Measurements from ENCODE around the gene PRAMEF5. TPM values are rescaled to one million over a fixed set of nuclear protein-coding genes. Genes with fewer than 3 reads are reported as not detected.
"Not testable (repeated sequence)": the region's sequence is repeated elsewhere in the genome, so short reads cannot be mapped to it uniquely, and the experiment has no call there.

PRAMEF5 gene
- total and polyA plus RNA-seq, 5 donors = not detected

GRCh38 chr1:13279617-13280016, 25.6 kb downstream of the PRAMEF5 start:
- intact Hi-C loops (cut with DNase I) = not testable (repeated sequence)
- WGBS = 64% methylated on average over 3 of the region's 3 CpGs

GRCh38 chr1:13285037-13285436, 31.0 kb downstream of the PRAMEF5 start, which contains the start of gene PRAMEF8:
TSS of gene PRAMEF8 (minus strand) at chr1:13285137. CDS start at chr1:13284091, 1,046 bp downstream.
- H3K4me1 ChIP-seq (ENCODE audit: control insufficient read depth, insufficient read depth, low read length); H3K27me3 ChIP-seq (ENCODE audit: control insufficient read depth, insufficient read depth); intact Hi-C loops (cut with DNase I); H3K4me3 ChIP-seq (ENCODE audit: low read length); ATAC-seq; H3K27ac ChIP-seq (ENCODE audit: low read length); DNase-seq; H3K9me3 ChIP-seq (ENCODE audit: control insufficient read depth, low read length): not testable (repeated sequence)
- WGBS = no CpG with 5 or more reads among the region's 1 CpG

More at GRCh38 chr1:13279617-13280016, 25.6 kb downstream of the PRAMEF5 start:
- H3K27me3 ChIP-seq (ENCODE audit: control insufficient read depth, insufficient read depth); ATAC-seq; H3K9me3 ChIP-seq (ENCODE audit: control insufficient read depth, low read length); H3K4me1 ChIP-seq (ENCODE audit: control insufficient read depth, insufficient read depth, low read length); H3K4me3 ChIP-seq (ENCODE audit: low read length); DNase-seq; H3K27ac ChIP-seq (ENCODE audit: low read length): not testable (repeated sequence)

GRCh38 chr1:13289030-13289429, 35.0 kb downstream of the PRAMEF5 start:
- intact Hi-C loops (cut with DNase I); ATAC-seq; H3K9me3 ChIP-seq (ENCODE audit: control insufficient read depth, low read length); DNase-seq; H3K27ac ChIP-seq (ENCODE audit: low read length); H3K4me1 ChIP-seq (ENCODE audit: control insufficient read depth, insufficient read depth, low read length); H3K27me3 ChIP-seq (ENCODE audit: control insufficient read depth, insufficient read depth); H3K4me3 ChIP-seq (ENCODE audit: low read length): not testable (repeated sequence)
- 76% methylated on average over 1 of the region's 3 CpGs for WGBS

GRCh38 chr1:13297216-13297931, 43.4 kb downstream of the PRAMEF5 start:
- intact Hi-C loops (cut with DNase I); ATAC-seq: not testable (repeated sequence)

GRCh38 chr1:13298699-13299098, 44.7 kb downstream of the PRAMEF5 start:
- H3K4me3 ChIP-seq (ENCODE audit: low read length); H3K4me1 ChIP-seq (ENCODE audit: control insufficient read depth, insufficient read depth, low read length); H3K27ac ChIP-seq (ENCODE audit: low read length); H3K27me3 ChIP-seq (ENCODE audit: control insufficient read depth, insufficient read depth); ATAC-seq; intact Hi-C loops (cut with DNase I); H3K9me3 ChIP-seq (ENCODE audit: control insufficient read depth, low read length): not testable (repeated sequence)
- peak in 1 of 3 donors; percentile 23 for DNase-seq
- WGBS = 86% methylated on average over 3 of the region's 27 CpGs

More at GRCh38 chr1:13297216-13297931, 43.4 kb downstream of the PRAMEF5 start:
- not testable (repeated sequence) for H3K27ac ChIP-seq (ENCODE audit: low read length); H3K27me3 ChIP-seq (ENCODE audit: control insufficient read depth, insufficient read depth); H3K4me3 ChIP-seq (ENCODE audit: low read length); H3K9me3 ChIP-seq (ENCODE audit: control insufficient read depth, low read length); H3K4me1 ChIP-seq (ENCODE audit: control insufficient read depth, insufficient read depth, low read length); DNase-seq
- 90% methylated on average over 2 of the region's 5 CpGs for WGBS

GRCh38 chr1:13302197-13302596, 48.2 kb downstream of the PRAMEF5 start:
- H3K4me3 ChIP-seq (ENCODE audit: low read length); H3K9me3 ChIP-seq (ENCODE audit: control insufficient read depth, low read length); intact Hi-C loops (cut with DNase I); ATAC-seq; H3K27me3 ChIP-seq (ENCODE audit: control insufficient read depth, insufficient read depth); DNase-seq; H3K4me1 ChIP-seq (ENCODE audit: control insufficient read depth, insufficient read depth, low read length); H3K27ac ChIP-seq (ENCODE audit: low read length): not testable (repeated sequence)

- H3K4me3 ChIP-seq (ENCODE audit: low read length); ATAC-seq; H3K27ac ChIP-seq (ENCODE audit: low read length); H3K4me1 ChIP-seq (ENCODE audit: control insufficient read depth, insufficient read depth, low read length); H3K27me3 ChIP-seq (ENCODE audit: control insufficient read depth, insufficient read depth); DNase-seq; H3K9me3 ChIP-seq (ENCODE audit: control insufficient read depth, low read length); intact Hi-C loops (cut with DNase I): not testable (repeated sequence)
- no CpG with 5 or more reads among the region's 1 CpG for WGBS
Observed at GRCh38 chr1:13303239-13303638, 49.2 kb downstream of the PRAMEF5 start, which contains the start of gene PRAMEF33. TSS of gene PRAMEF33 (plus strand) at chr1:13303539. CDS start at chr1:13305955, 2,416 bp downstream.

Other genes starting within 250 kb of the PRAMEF5 start
- gene PRAMEF27, start 197.6 kb upstream of the PRAMEF5 start, total RNA-seq = not detected
- gene PRAMEF27, start 197.6 kb upstream of the PRAMEF5 start, polyA plus RNA-seq = not detected
- gene HNRNPCL3, start 193.4 kb upstream of the PRAMEF5 start, total RNA-seq = not detected
- not detected for gene HNRNPCL3, start 193.4 kb upstream of the PRAMEF5 start, polyA plus RNA-seq
- not detected for gene PRAMEF25, start 183.4 kb upstream of the PRAMEF5 start, total RNA-seq
- not detected for gene PRAMEF25, start 183.4 kb upstream of the PRAMEF5 start, polyA plus RNA-seq
- gene HNRNPCL2, start 137.3 kb upstream of the PRAMEF5 start, total RNA-seq = not detected
- gene HNRNPCL2, start 137.3 kb upstream of the PRAMEF5 start, polyA plus RNA-seq = not detected
- gene PRAMEF26, start 98.2 kb upstream of the PRAMEF5 start, total RNA-seq = not detected
- gene PRAMEF26, start 98.2 kb upstream of the PRAMEF5 start, polyA plus RNA-seq = not detected
- gene HNRNPCL4, start 88.6 kb upstream of the PRAMEF5 start, total RNA-seq = not detected
- gene HNRNPCL4, start 88.6 kb upstream of the PRAMEF5 start, polyA plus RNA-seq = not detected
- not detected for gene PRAMEF9, start 82.3 kb upstream of the PRAMEF5 start, total RNA-seq
- not detected for gene PRAMEF9, start 82.3 kb upstream of the PRAMEF5 start, polyA plus RNA-seq
- gene PRAMEF13, start 52.8 kb upstream of the PRAMEF5 start, total RNA-seq = not detected
- not detected for gene PRAMEF13, start 52.8 kb upstream of the PRAMEF5 start, polyA plus RNA-seq
- not detected for gene PRAMEF18, start 28.0 kb upstream of the PRAMEF5 start, total RNA-seq
- gene PRAMEF18, start 28.0 kb upstream of the PRAMEF5 start, polyA plus RNA-seq = not detected
- not detected for gene PRAMEF8, start 30.9 kb downstream of the PRAMEF5 start, total RNA-seq
- not detected for gene PRAMEF8, start 30.9 kb downstream of the PRAMEF5 start, polyA plus RNA-seq
- not detected for gene PRAMEF33, start 49.3 kb downstream of the PRAMEF5 start, total RNA-seq
- not detected for gene PRAMEF33, start 49.3 kb downstream of the PRAMEF5 start, polyA plus RNA-seq
- gene PRAMEF15, start 61.4 kb downstream of the PRAMEF5 start, total RNA-seq = not detected
- not detected for gene PRAMEF15, start 61.4 kb downstream of the PRAMEF5 start, polyA plus RNA-seq
- gene PRAMEF14, start 92.9 kb downstream of the PRAMEF5 start, total RNA-seq = not detected
- gene PRAMEF14, start 92.9 kb downstream of the PRAMEF5 start, polyA plus RNA-seq = not detected
- not detected for gene PRAMEF19, start 117.7 kb downstream of the PRAMEF5 start, total RNA-seq
- not detected for gene PRAMEF19, start 117.7 kb downstream of the PRAMEF5 start, polyA plus RNA-seq
- gene PRAMEF17, start 135.4 kb downstream of the PRAMEF5 start, total RNA-seq = not detected
- not detected for gene PRAMEF17, start 135.4 kb downstream of the PRAMEF5 start, polyA plus RNA-seq
- not detected for gene PRAMEF20, start 156.3 kb downstream of the PRAMEF5 start, total RNA-seq
- gene PRAMEF20, start 156.3 kb downstream of the PRAMEF5 start, polyA plus RNA-seq = not detected